Ishikawa (cell line): ENCODE data around the gene SEMA6C.

Source experiments
- CEBPB ChIP-seq: IDR thresholded peaks from 2 replicates; pipeline ENCODE4 v1.6.1; 2012
- CREB1 ChIP-seq: IDR thresholded peaks from 2 replicates; pipeline ENCODE4 v1.6.1; 2012; ENCODE audit warnings: low read depth
- EGR1 ChIP-seq: IDR thresholded peaks from 2 replicates; pipeline ENCODE4 v1.6.1; 2012
- EP300 ChIP-seq: IDR thresholded peaks from 2 replicates; pipeline ENCODE4 v1.6.1; 2012; ENCODE audit warnings: borderline replicate concordance
- FOXM1 ChIP-seq: IDR thresholded peaks from 2 replicates; pipeline ENCODE4 v1.6.1; 2012; ENCODE audit warnings: low read depth, borderline replicate concordance
- MAX ChIP-seq: IDR thresholded peaks from 2 replicates; pipeline ENCODE4 v1.6.1; 2012
- NFIC ChIP-seq: IDR thresholded peaks from 2 replicates; pipeline ENCODE4 v1.6.1; 2012
- RAD21 ChIP-seq: IDR thresholded peaks from 2 replicates; pipeline ENCODE4 v1.6.1; 2012; ENCODE audit warnings: low read depth
- REST ChIP-seq: IDR thresholded peaks from 2 replicates; pipeline ENCODE4 v1.6.1; 2012; ENCODE audit warnings: low read depth, mild to moderate bottlenecking
- TAF1 ChIP-seq: IDR thresholded peaks from 2 replicates; pipeline ENCODE4 v1.6.1; 2012; ENCODE audit warnings: low read depth, mild to moderate bottlenecking
- TCF12 ChIP-seq: IDR thresholded peaks from 2 replicates; pipeline ENCODE4 v1.6.1; 2012; ENCODE audit warnings: low read depth
- TEAD4 ChIP-seq: IDR thresholded peaks from 2 replicates; pipeline ENCODE4 v1.6.1; 2012
- USF1 ChIP-seq: IDR thresholded peaks from 2 replicates; pipeline ENCODE4 v1.6.1; 2012
- YY1 ChIP-seq: IDR thresholded peaks from 2 replicates; pipeline ENCODE4 v1.6.1; 2012; ENCODE audit warnings: low read depth
- ZBTB7A ChIP-seq: IDR thresholded peaks from 2 replicates; pipeline ENCODE4 v1.6.1; 2012; ENCODE audit warnings: low read depth

SEMA6C gene

GRCh38 chr1:151143986-151144385 lies 2.4 kb downstream of the SEMA6C start:
- TF ChIP-seq TAF1: no peak
- no peak for TF ChIP-seq CEBPB
- no peak for TF ChIP-seq CREB1
- TF ChIP-seq MAX: no peak

GRCh38 chr1:151143057-151143435 lies 3.4 kb downstream of the SEMA6C start:
- TF ChIP-seq EGR1: no peak
- no peak for TF ChIP-seq EP300
- TF ChIP-seq YY1: no peak
- TF ChIP-seq CEBPB: no peak
- no peak for TF ChIP-seq ZBTB7A
- TF ChIP-seq USF1: no peak
- TF ChIP-seq FOXM1: no peak
- TF ChIP-seq REST: no peak
- no peak for TF ChIP-seq MAX
- TF ChIP-seq RAD21: no peak
- TF ChIP-seq TCF12: no peak
- TF ChIP-seq NFIC: no peak

GRCh38 chr1:151142411-151143056 lies 3.9 kb downstream of the SEMA6C start:
- no peak for TF ChIP-seq USF1
- TF ChIP-seq ZBTB7A: no peak
- no peak for TF ChIP-seq YY1
- no peak for TF ChIP-seq EP300
- TF ChIP-seq REST: no peak
- no peak for TF ChIP-seq TCF12
- no peak for TF ChIP-seq RAD21
- no peak for TF ChIP-seq EGR1
- no peak for TF ChIP-seq CEBPB
- TF ChIP-seq TEAD4: no peak
- no peak for TF ChIP-seq NFIC
- no peak for TF ChIP-seq MAX
- no peak for TF ChIP-seq CREB1
- TF ChIP-seq TAF1: no peak
- no peak for TF ChIP-seq FOXM1

- no peak for TF ChIP-seq MAX
- no peak for TF ChIP-seq TEAD4
- TF ChIP-seq CEBPB: no peak
- TF ChIP-seq CREB1: no peak
- no peak for TF ChIP-seq REST
- TF ChIP-seq EP300: no peak
- TF ChIP-seq NFIC: no peak
- TF ChIP-seq EGR1: no peak
- no peak for TF ChIP-seq USF1
- no peak for TF ChIP-seq TCF12
- TF ChIP-seq FOXM1: no peak
- TF ChIP-seq RAD21: no peak
- no peak for TF ChIP-seq ZBTB7A
- TF ChIP-seq YY1: no peak
- TF ChIP-seq TAF1: no peak
Measured at GRCh38 chr1:151137789-151138188, 8.6 kb downstream of the SEMA6C start.
